Panc1 (cell line): ENCODE results near the gene GFPT2. TPM values are rescaled to one million over a fixed set of nuclear protein-coding genes. Genes with fewer than 3 reads are reported as not detected.

Source experiments
- ATAC-seq: fragments of 200-7000 bp; cut with Tn5 transposase; 2 replicates; pipeline ENCODE4 v1.9.1; 2020; ENCODE audit warnings: mild to moderate bottlenecking, moderate library complexity
- BruUV-seq: library from RNA; stranded (reverse); fragments of 400-500 nt; replicated peaks from 2 replicates; lab custom pipeline; 2021; lab: Mats Ljungman, UMichigan
- CTCF ChIA-PET: fragments of 300-600 bp; sonication (Branson Sonifier 250); formaldehyde crosslinking; loops from one replicate; lab custom pipeline; 2022; ENCODE audit warnings: antibody characterized with exemption; lab: Charles Lee
- POLR2A ChIA-PET: fragments of 300-600 bp; sonication (Branson Sonifier 250); formaldehyde crosslinking; loops from one replicate; lab custom pipeline; 2022; ENCODE audit warnings: antibody characterized with exemption; lab: Charles Lee
- DNase-seq: peaks from one replicate; pipeline ENCODE4 v3.0.0-alpha.2; 2010; ENCODE audit warnings: low read depth, low spot score
- H3K27ac ChIP-seq: 2 replicates; pipeline ENCODE4 v1.5.1; 2011; ENCODE audit warnings: mild to moderate bottlenecking, low read length, inconsistent platforms
- H3K27me3 ChIP-seq: fragments of 200-500 bp; sonication (Bioruptor generic); 2 replicates; pipeline ENCODE4 v1.6.0; 2014; ENCODE audit warnings: low read length, inconsistent platforms; ENCODE audit not compliant: control insufficient read depth, insufficient read depth
- H3K36me3 ChIP-seq: fragments of 200-500 bp; sonication (Bioruptor generic); 2 replicates; pipeline ENCODE4 v1.5.1; 2014; ENCODE audit warnings: inconsistent platforms, mild to moderate bottlenecking, low read length, moderate library complexity; ENCODE audit not compliant: control insufficient read depth, insufficient read depth
- H3K4me1 ChIP-seq: 2 replicates; pipeline ENCODE4 v1.5.1; 2011; ENCODE audit warnings: inconsistent platforms, mild to moderate bottlenecking, low read length, moderate library complexity; ENCODE audit not compliant: control insufficient read depth, insufficient read depth
- H3K4me3 ChIP-seq, 2 experiments: 2 replicates each; pipeline ENCODE4 v1.5.1; 2011 to 2012; ENCODE audit warnings: low read depth in 2 of 2, low read length in 2 of 2, mild to moderate bottlenecking in 2 of 2, inconsistent platforms in 1 of 2, moderate library complexity in 1 of 2
- H3K9me3 ChIP-seq: fragments of 200-500 bp; sonication (Bioruptor generic); 2 replicates; pipeline ENCODE4 v1.5.1; 2014; ENCODE audit warnings: low read depth, mild to moderate bottlenecking, inconsistent platforms, low read length, moderate library complexity; ENCODE audit not compliant: control insufficient read depth, insufficient read depth
- POLR2AphosphoS5 ChIP-seq: IDR thresholded peaks from 2 replicates; pipeline ENCODE4 v1.6.1; 2012; ENCODE audit warnings: mild to moderate bottlenecking, low read depth, low read length, moderate library complexity
- SIN3A ChIP-seq: IDR thresholded peaks from 2 replicates; pipeline ENCODE4 v1.6.1; 2012; ENCODE audit warnings: low read depth, mild to moderate bottlenecking, low read length, moderate library complexity, borderline replicate concordance; ENCODE audit not compliant: insufficient read depth
- TCF7L2 ChIP-seq: IDR thresholded peaks from 2 replicates; pipeline ENCODE4 v1.6.1; 2011; ENCODE audit warnings: mild to moderate bottlenecking, low read depth, low read length, inconsistent platforms
- in situ Hi-C: cut with HindIII; loops from 2 replicates; pipeline ENCODE4 v1.10.0; 2016; ENCODE audit warnings: low sequenced_read_pairs, low pct_unique_long_range_greater_than_20kb
- intact Hi-C: fragments of 100-400 bp; cut with micrococcal nuclease; formaldehyde crosslinking; loops from one replicate; pipeline ENCODE4 v1.10.0; 2022; ENCODE audit not compliant: unreplicated experiment
- total RNA-seq: library from RNA; stranded (reverse); gene quantifications from one replicate; pipeline ENCODE4 v1.2.1, GENCODE V29; 2021; ENCODE audit not compliant: unreplicated experiment
- TF ChIP-seq, protein P1 (sequence below), 2 experiments: IDR thresholded peaks; 2 replicates each; pipeline ENCODE4 v1.6.1; 2011 to 2012; ENCODE audit warnings: low read depth in 2 of 2, control low read depth in 1 of 2, low read length in 1 of 2, mild to moderate bottlenecking in 1 of 2, moderate library complexity in 1 of 2; ENCODE audit not compliant: insufficient read depth in 1 of 2
- TF ChIP-seq, protein P2 (sequence below): fragments of 450-650 bp; IDR thresholded peaks from 2 replicates; pipeline ENCODE4 v1.5.1; 2017; ENCODE audit warnings: mild to moderate bottlenecking

GFPT2 gene
- total RNA-seq, 1 experiment from 2014 or later, result 2.1 TPM

- ChIA-PET POLR2A (interaction anchor here (0.6 kb wide), 1 partner anchor 390 kb away, joined by 3 read pairs; no protein-coding TSS in a partner anchor), CTCF (no interaction called here)
- H3K9me3 ChIP-seq, result no peaks in the 10 kb centered on the region
- intact Hi-C loops, result no loop called here
- in situ Hi-C loops, result no loop called here
- no peak overlapping the region for H3K27ac ChIP-seq
- no peak for TF ChIP-seq POLR2AphosphoS5
- no TSS peak for BruUV-seq
- DNase-seq (no peak), ATAC-seq (no peak)
- no peaks in the 10 kb centered on the region for H3K4me1 ChIP-seq
- H3K27me3 ChIP-seq, result no peaks in the 10 kb centered on the region; the same call in 1 of the 2 replicates
- H3K36me3 ChIP-seq, result no peaks in the 10 kb centered on the region
- no peak overlapping the region for H3K4me3 ChIP-seq
Observed at GRCh38 chr5:180401229-180401907, 48.2 kb upstream of the GFPT2 start.

DNA sequence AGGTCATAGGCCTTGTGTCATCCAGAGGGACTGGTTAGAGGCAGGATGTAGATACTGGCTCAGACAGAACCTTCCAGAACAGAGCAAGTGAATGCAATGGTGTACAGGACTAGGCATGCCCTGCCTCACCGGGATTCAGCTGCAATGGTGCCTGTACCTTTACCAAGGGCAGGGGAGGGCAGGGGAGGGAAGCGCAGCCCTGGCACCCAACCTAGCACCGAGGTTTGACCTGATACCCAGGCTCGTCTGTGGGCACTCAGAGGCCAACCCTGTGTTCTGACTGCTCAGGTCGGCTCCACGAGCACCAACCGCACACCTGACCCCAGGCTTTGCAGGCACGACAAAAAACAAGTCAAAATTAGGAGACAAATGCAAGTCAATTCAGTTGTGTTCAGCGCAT lies 47.3 kb upstream of the GFPT2 start:
- ChIA-PET POLR2A (no interaction called here), CTCF (no interaction called here)
- ATAC-seq (no peak), DNase-seq (no peak)
- Histone ChIP-seq H3K27ac (no peak overlapping the region), H3K27me3 (no peaks in the 10 kb centered on the region; the same call in 1 of the 2 replicates), H3K9me3 (no peaks in the 10 kb centered on the region), H3K4me3 (no peak overlapping the region), H3K4me1 (no peaks in the 10 kb centered on the region), H3K36me3 (no peaks in the 10 kb centered on the region)
- no TSS peak for BruUV-seq
- in situ Hi-C loops, result no loop called here
- no peak for TF ChIP-seq POLR2AphosphoS5
- TF ChIP-seq, protein P1, sequence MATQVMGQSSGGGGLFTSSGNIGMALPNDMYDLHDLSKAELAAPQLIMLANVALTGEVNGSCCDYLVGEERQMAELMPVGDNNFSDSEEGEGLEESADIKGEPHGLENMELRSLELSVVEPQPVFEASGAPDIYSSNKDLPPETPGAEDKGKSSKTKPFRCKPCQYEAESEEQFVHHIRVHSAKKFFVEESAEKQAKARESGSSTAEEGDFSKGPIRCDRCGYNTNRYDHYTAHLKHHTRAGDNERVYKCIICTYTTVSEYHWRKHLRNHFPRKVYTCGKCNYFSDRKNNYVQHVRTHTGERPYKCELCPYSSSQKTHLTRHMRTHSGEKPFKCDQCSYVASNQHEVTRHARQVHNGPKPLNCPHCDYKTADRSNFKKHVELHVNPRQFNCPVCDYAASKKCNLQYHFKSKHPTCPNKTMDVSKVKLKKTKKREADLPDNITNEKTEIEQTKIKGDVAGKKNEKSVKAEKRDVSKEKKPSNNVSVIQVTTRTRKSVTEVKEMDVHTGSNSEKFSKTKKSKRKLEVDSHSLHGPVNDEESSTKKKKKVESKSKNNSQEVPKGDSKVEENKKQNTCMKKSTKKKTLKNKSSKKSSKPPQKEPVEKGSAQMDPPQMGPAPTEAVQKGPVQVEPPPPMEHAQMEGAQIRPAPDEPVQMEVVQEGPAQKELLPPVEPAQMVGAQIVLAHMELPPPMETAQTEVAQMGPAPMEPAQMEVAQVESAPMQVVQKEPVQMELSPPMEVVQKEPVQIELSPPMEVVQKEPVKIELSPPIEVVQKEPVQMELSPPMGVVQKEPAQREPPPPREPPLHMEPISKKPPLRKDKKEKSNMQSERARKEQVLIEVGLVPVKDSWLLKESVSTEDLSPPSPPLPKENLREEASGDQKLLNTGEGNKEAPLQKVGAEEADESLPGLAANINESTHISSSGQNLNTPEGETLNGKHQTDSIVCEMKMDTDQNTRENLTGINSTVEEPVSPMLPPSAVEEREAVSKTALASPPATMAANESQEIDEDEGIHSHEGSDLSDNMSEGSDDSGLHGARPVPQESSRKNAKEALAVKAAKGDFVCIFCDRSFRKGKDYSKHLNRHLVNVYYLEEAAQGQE (IDR thresholded peaks at IDR 0.05; ENCODE audit: insufficient read depth in 1 of 2, low read depth in 2 of 2, low read length in 1 of 2), result no peak
- TF ChIP-seq SIN3A, result no peak
- TF ChIP-seq, protein P2, sequence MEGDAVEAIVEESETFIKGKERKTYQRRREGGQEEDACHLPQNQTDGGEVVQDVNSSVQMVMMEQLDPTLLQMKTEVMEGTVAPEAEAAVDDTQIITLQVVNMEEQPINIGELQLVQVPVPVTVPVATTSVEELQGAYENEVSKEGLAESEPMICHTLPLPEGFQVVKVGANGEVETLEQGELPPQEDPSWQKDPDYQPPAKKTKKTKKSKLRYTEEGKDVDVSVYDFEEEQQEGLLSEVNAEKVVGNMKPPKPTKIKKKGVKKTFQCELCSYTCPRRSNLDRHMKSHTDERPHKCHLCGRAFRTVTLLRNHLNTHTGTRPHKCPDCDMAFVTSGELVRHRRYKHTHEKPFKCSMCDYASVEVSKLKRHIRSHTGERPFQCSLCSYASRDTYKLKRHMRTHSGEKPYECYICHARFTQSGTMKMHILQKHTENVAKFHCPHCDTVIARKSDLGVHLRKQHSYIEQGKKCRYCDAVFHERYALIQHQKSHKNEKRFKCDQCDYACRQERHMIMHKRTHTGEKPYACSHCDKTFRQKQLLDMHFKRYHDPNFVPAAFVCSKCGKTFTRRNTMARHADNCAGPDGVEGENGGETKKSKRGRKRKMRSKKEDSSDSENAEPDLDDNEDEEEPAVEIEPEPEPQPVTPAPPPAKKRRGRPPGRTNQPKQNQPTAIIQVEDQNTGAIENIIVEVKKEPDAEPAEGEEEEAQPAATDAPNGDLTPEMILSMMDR, result no peak
- intact Hi-C loops, result no loop called here

DNA sequence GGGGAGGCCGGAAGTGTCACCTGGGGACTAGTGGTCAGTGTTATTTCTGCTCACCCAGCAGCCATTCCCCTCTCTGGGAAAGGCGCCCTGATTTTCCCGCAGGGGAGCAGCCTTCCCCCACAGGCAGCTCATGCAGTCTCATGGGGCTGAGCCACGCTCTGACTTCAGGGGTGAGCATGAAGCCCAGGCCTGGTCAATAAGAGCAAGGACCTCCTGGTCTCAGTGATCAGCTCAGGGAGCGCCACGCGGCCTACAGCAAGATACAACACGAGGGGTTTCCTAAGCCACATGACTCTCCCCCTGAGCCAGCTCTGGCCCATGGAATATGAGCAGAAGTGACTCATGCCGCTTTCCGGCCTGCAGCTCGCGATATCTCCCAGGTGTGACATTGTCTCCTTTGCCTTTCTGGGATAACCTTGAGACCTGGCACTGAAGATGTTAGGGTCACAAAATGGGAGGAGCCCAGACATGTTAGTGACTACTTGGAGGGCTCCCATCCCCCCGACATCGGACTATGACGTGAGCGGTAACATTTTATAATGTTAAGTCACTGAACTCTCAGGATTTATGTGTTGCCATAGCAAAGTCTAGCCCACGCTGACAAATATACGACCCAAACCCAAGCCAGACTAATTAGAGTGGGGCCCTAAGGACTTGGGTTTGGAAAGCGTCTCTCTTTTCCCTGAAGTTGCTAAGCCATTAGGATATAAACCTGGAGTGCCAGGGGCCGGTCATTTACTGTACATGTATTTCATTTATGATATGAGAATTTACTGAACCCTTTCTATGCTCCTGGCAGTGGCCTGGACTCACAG lies 46.5 kb upstream of the GFPT2 start:
- Histone ChIP-seq H3K27me3 (no peaks in the 10 kb centered on the region), H3K4me1 (no peaks in the 10 kb centered on the region), H3K9me3 (no peaks in the 10 kb centered on the region), H3K36me3 (no peaks in the 10 kb centered on the region), H3K27ac (no peak overlapping the region), H3K4me3 (no peak overlapping the region)
- in situ Hi-C loops, result no loop called here
- POLR2A ChIA-PET, result no interaction called here
- intact Hi-C loops, result no loop called here
- TF ChIP-seq, protein P1 (IDR thresholded peaks at IDR 0.05; ENCODE audit: insufficient read depth in 1 of 2, low read depth in 2 of 2, low read length in 1 of 2), result no peak
- TF ChIP-seq TCF7L2, result no peak
- TF ChIP-seq SIN3A, result no peak
- no peak for TF ChIP-seq POLR2AphosphoS5
- TF ChIP-seq, protein P2, result no peak
- no TSS peak for BruUV-seq
- CTCF ChIA-PET, result interaction anchor here (0.5 kb wide), 1 partner anchor 257 kb away, joined by 8 read pairs; no protein-coding TSS in a partner anchor
- DNase-seq (no peak), ATAC-seq (no peak)
